Fibroblast of skin of abdomen (primary cell): Measurements from ENCODE around the gene PEF1.
"Not testable (repeated sequence)": the region's sequence is repeated elsewhere in the genome, so short reads cannot be mapped to it uniquely, and the experiment has no call there.

ENCODE experiments used
- DNase-seq: peaks from one replicate; pipeline ENCODE4 v3.0.0-alpha.2; 2013

Gene PEF1

GRCh38 chr1:31609514-31610118 is 35.1 kb downstream of the PEF1 start:
- no peak for DNase-seq

- no peak for DNase-seq
Measured at GRCh38 chr1:31607360-31607759, 37.3 kb downstream of the PEF1 start.

GRCh38 chr1:31605908-31606427 is 38.7 kb downstream of the PEF1 start:
- DNase-seq, result peak; percentile 58

GRCh38 chr1:31602081-31602480 is 42.6 kb downstream of the PEF1 start:
- no peak for DNase-seq

GRCh38 chr1:31600641-31601040 is 44.0 kb downstream of the PEF1 start:
- no peak for DNase-seq

GRCh38 chr1:31598980-31599379 is 45.7 kb downstream of the PEF1 start:
- DNase-seq, result no peak

GRCh38 chr1:31596737-31597097 is 48.0 kb downstream of the PEF1 start:
- no peak for DNase-seq

GRCh38 chr1:31595836-31596736 is 48.6 kb downstream of the PEF1 start:
- no peak for DNase-seq

- peak; percentile 54 for DNase-seq
Measured at GRCh38 chr1:31593770-31594632, 50.7 kb downstream of the PEF1 start.

GRCh38 chr1:31593136-31593665 is 51.5 kb downstream of the PEF1 start:
- no peak for DNase-seq

- no peak for DNase-seq
Measured at GRCh38 chr1:31592132-31592531, 52.5 kb downstream of the PEF1 start.

- peak; percentile 40 for DNase-seq
Measured at GRCh38 chr1:31591425-31592093, 53.1 kb downstream of the PEF1 start.

- DNase-seq, result no peak
Measured at GRCh38 chr1:31588751-31589515, 55.7 kb downstream of the PEF1 start.

- DNase-seq, result peak; percentile 33
Measured at GRCh38 chr1:31587720-31588423, 56.8 kb downstream of the PEF1 start.

- DNase-seq, result not testable (repeated sequence)
Measured at GRCh38 chr1:31587328-31587699, 57.4 kb downstream of the PEF1 start.

GRCh38 chr1:31586376-31587327 is 58.0 kb downstream of the PEF1 start:
- no peak for DNase-seq

- DNase-seq, result no peak
Measured at GRCh38 chr1:31585736-31586365, 58.8 kb downstream of the PEF1 start.

- no peak for DNase-seq
Measured at GRCh38 chr1:31584869-31585735, 59.6 kb downstream of the PEF1 start.
